Activated T-helper 2 cell treated with anti-CD3 and anti-CD28 coated beads, Interferon-gamma antibody, Interleukin-2, Interleukin-4, amounts not matched to agents 10 μg/mL and 5 μg/mL and 100 μg/mL, durations not matched to agents 14 hours and 24 hours and 36 hours (primary cell): Measurements from ENCODE around the gene ANK2. TPM values are rescaled to one million over a fixed set of nuclear protein-coding genes. Genes with fewer than 3 reads are reported as not detected.

Experiments
- DNase-seq: peaks from one replicate; pipeline ENCODE4 v3.0.0; 2021; ENCODE audit warnings: low spot score
- H3K27ac Mint-ChIP-seq: one replicate; pipeline ENCODE4 v1.8.0; 2021; ENCODE audit warnings: mixed read lengths
- H3K27me3 Mint-ChIP-seq: one replicate; pipeline ENCODE4 v1.8.0; 2021; ENCODE audit warnings: low read depth, mixed read lengths
- H3K36me3 Mint-ChIP-seq: one replicate; pipeline ENCODE4 v1.8.0; 2021; ENCODE audit warnings: low read depth, mixed read lengths
- H3K4me1 Mint-ChIP-seq: one replicate; pipeline ENCODE4 v1.8.0; 2021; ENCODE audit warnings: low read depth, mixed read lengths
- H3K4me3 Mint-ChIP-seq: one replicate; pipeline ENCODE4 v1.8.0; 2021; ENCODE audit warnings: low read depth, mild to moderate bottlenecking, moderate library complexity, mixed read lengths
- H3K9me3 Mint-ChIP-seq: one replicate; pipeline ENCODE4 v1.8.0; 2021; ENCODE audit warnings: mixed read lengths
- intact Hi-C: fragments of 100-400 bp; cut with micrococcal nuclease; formaldehyde crosslinking; loops from one replicate; pipeline ENCODE4 v1.15.1; 2023
- total RNA-seq: library from RNA; stranded (reverse); gene quantifications from 2 replicates; pipeline ENCODE4 v1.2.3, GENCODE V29; 2022

ANK2 gene
- total RNA-seq, 1 donor from 2014 or later, result 2.9 TPM

GRCh38 chr4:113273721-113274220 lies 224.3 kb downstream of the ANK2 start:
- H3K27ac Mint-ChIP-seq, result no peak overlapping the region
- no peaks in the 10 kb centered on the region for H3K4me1 Mint-ChIP-seq
- no peaks in the 10 kb centered on the region for H3K9me3 Mint-ChIP-seq
- intact Hi-C loops, result no loop called here
- peaks cover 21% of the 10 kb centered on the region for H3K27me3 Mint-ChIP-seq
- no peak for DNase-seq
- H3K36me3 Mint-ChIP-seq, result no peaks in the 10 kb centered on the region
- no peak overlapping the region for H3K4me3 Mint-ChIP-seq

- DNase-seq, result no peak
- Mint-ChIP-seq H3K4me3 (no peak overlapping the region), H3K36me3 (no peaks in the 10 kb centered on the region), H3K27ac (no peak overlapping the region), H3K9me3 (no peaks in the 10 kb centered on the region), H3K4me1 (no peaks in the 10 kb centered on the region), H3K27me3 (peaks cover 23% of the 10 kb centered on the region)
- intact Hi-C loops, result loop anchor here (5.0 kb wide), 1 partner anchor 116 kb away; no protein-coding TSS in a partner anchor
Observed at GRCh38 chr4:113276464-113277170, 227.2 kb downstream of the ANK2 start.

GRCh38 chr4:113278324-113278934 lies 229.0 kb downstream of the ANK2 start:
- no peak overlapping the region for H3K4me3 Mint-ChIP-seq
- no peaks in the 10 kb centered on the region for H3K36me3 Mint-ChIP-seq
- intact Hi-C loops, result loop anchor here (1.0 to 5.0 kb wide), 4 partner anchors 50 to 792 kb away; no protein-coding TSS in a partner anchor

GRCh38 chr4:113285501-113285900 lies 236.0 kb downstream of the ANK2 start:
- no peaks in the 10 kb centered on the region for H3K4me1 Mint-ChIP-seq
- no peak for DNase-seq
- intact Hi-C loops, result no loop called here
- peaks cover 5% of the 10 kb centered on the region for H3K27me3 Mint-ChIP-seq
- no peaks in the 10 kb centered on the region for H3K9me3 Mint-ChIP-seq
- H3K36me3 Mint-ChIP-seq, result no peaks in the 10 kb centered on the region
- H3K4me3 Mint-ChIP-seq, result no peak overlapping the region
- no peak overlapping the region for H3K27ac Mint-ChIP-seq

More at GRCh38 chr4:113278324-113278934, 229.0 kb downstream of the ANK2 start:
- H3K4me1 Mint-ChIP-seq, result no peaks in the 10 kb centered on the region
- H3K9me3 Mint-ChIP-seq, result no peaks in the 10 kb centered on the region
- H3K27ac Mint-ChIP-seq, result no peak overlapping the region
- DNase-seq, result peak; percentile 39
- H3K27me3 Mint-ChIP-seq, result peaks cover 16% of the 10 kb centered on the region

- DNase-seq, result no peak
- Mint-ChIP-seq H3K4me1 (no peaks in the 10 kb centered on the region), H3K36me3 (no peaks in the 10 kb centered on the region), H3K4me3 (no peak overlapping the region), H3K27ac (no peak overlapping the region), H3K9me3 (no peaks in the 10 kb centered on the region), H3K27me3 (peaks cover 3% of the 10 kb centered on the region)
- intact Hi-C loops, result no loop called here
Observed at GRCh38 chr4:113288257-113288656, 238.8 kb downstream of the ANK2 start.

GRCh38 chr4:113288696-113289095 lies 239.2 kb downstream of the ANK2 start:
- no peaks in the 10 kb centered on the region for H3K4me1 Mint-ChIP-seq
- no peaks in the 10 kb centered on the region for H3K36me3 Mint-ChIP-seq
- no peak overlapping the region for H3K27ac Mint-ChIP-seq

GRCh38 chr4:113289766-113290165 lies 240.3 kb downstream of the ANK2 start:
- Mint-ChIP-seq H3K36me3 (no peaks in the 10 kb centered on the region), H3K4me1 (no peaks in the 10 kb centered on the region), H3K27me3 (peaks cover 3% of the 10 kb centered on the region), H3K27ac (no peak overlapping the region), H3K4me3 (no peak overlapping the region), H3K9me3 (no peaks in the 10 kb centered on the region)
- no peak for DNase-seq
- intact Hi-C loops, result no loop called here

More at GRCh38 chr4:113288696-113289095, 239.2 kb downstream of the ANK2 start:
- intact Hi-C loops, result no loop called here
- Mint-ChIP-seq H3K27me3 (peaks cover 3% of the 10 kb centered on the region), H3K4me3 (no peak overlapping the region), H3K9me3 (no peaks in the 10 kb centered on the region)
- DNase-seq, result no peak

GRCh38 chr4:113290666-113291065 lies 241.2 kb downstream of the ANK2 start:
- H3K9me3 Mint-ChIP-seq, result no peaks in the 10 kb centered on the region
- no peak overlapping the region for H3K4me3 Mint-ChIP-seq
- no peaks in the 10 kb centered on the region for H3K36me3 Mint-ChIP-seq
- no peak overlapping the region for H3K27ac Mint-ChIP-seq
- no peak for DNase-seq
- peaks cover 9% of the 10 kb centered on the region for H3K27me3 Mint-ChIP-seq
- intact Hi-C loops, result no loop called here
- H3K4me1 Mint-ChIP-seq, result no peaks in the 10 kb centered on the region

- no peak overlapping the region for H3K4me3 Mint-ChIP-seq
- no peaks in the 10 kb centered on the region for H3K36me3 Mint-ChIP-seq
- intact Hi-C loops, result no loop called here
- H3K27me3 Mint-ChIP-seq, result peaks cover 16% of the 10 kb centered on the region
- no peak overlapping the region for H3K27ac Mint-ChIP-seq
- H3K9me3 Mint-ChIP-seq, result no peaks in the 10 kb centered on the region
- DNase-seq, result no peak
- H3K4me1 Mint-ChIP-seq, result no peaks in the 10 kb centered on the region
Observed at GRCh38 chr4:113292371-113293042, 243.1 kb downstream of the ANK2 start.

- intact Hi-C loops, result no loop called here
- H3K36me3 Mint-ChIP-seq, result no peaks in the 10 kb centered on the region
- no peak overlapping the region for H3K4me3 Mint-ChIP-seq
Observed at GRCh38 chr4:113293043-113293560, 243.6 kb downstream of the ANK2 start.

GRCh38 chr4:113293674-113294073 lies 244.2 kb downstream of the ANK2 start:
- Mint-ChIP-seq H3K4me3 (no peak overlapping the region), H3K4me1 (no peaks in the 10 kb centered on the region), H3K27ac (no peak overlapping the region), H3K36me3 (no peaks in the 10 kb centered on the region), H3K9me3 (no peaks in the 10 kb centered on the region), H3K27me3 (peaks cover 16% of the 10 kb centered on the region)
- intact Hi-C loops, result no loop called here
- no peak for DNase-seq

More at GRCh38 chr4:113293043-113293560, 243.6 kb downstream of the ANK2 start:
- Mint-ChIP-seq H3K27ac (no peak overlapping the region), H3K4me1 (no peaks in the 10 kb centered on the region), H3K9me3 (no peaks in the 10 kb centered on the region), H3K27me3 (peaks cover 16% of the 10 kb centered on the region)
- no peak for DNase-seq

- Mint-ChIP-seq H3K27ac (no peak overlapping the region), H3K4me1 (no peaks in the 10 kb centered on the region), H3K4me3 (no peak overlapping the region), H3K36me3 (no peaks in the 10 kb centered on the region), H3K27me3 (peaks cover 16% of the 10 kb centered on the region), H3K9me3 (no peaks in the 10 kb centered on the region)
- DNase-seq, result no peak
- intact Hi-C loops, result no loop called here
Observed at GRCh38 chr4:113294908-113295307, 245.5 kb downstream of the ANK2 start.
